Myocyte (in vitro differentiated cells): Measurements from ENCODE around the gene PIEZO2. TPM values are rescaled to one million over a fixed set of nuclear protein-coding genes. Genes with fewer than 3 reads are reported as not detected.
"Not testable (repeated sequence)": the region's sequence is repeated elsewhere in the genome, so short reads cannot be mapped to it uniquely, and the experiment has no call there.

Experiments used
- DNase-seq: peaks from one replicate; pipeline ENCODE4 v3.0.0-alpha.2; 2012; ENCODE audit warnings: low read depth
- polyA plus RNA-seq: library from polyadenylated mRNA; unstranded; fragments of >200 nt; gene quantifications from one replicate; pipeline ENCODE4 v1.2.1, GENCODE V29; 2012; ENCODE audit warnings: missing spikeins
- total RNA-seq: library from RNA; depleted of rRNA; stranded (reverse); fragments of >200 nt; gene quantifications from 2 replicates; pipeline ENCODE4 v1.2.3, GENCODE V29; 2014

PIEZO2 gene
- 7.5 and 10.7 TPM in 2 replicates for total RNA-seq
- 12.6 TPM for polyA plus RNA-seq

- DNase-seq: peak; percentile 84
These were observed at the start of gene PIEZO2 for GRCh38 chr18:11149441-11150270. Gene PIEZO2, minus strand, starts transcription at chr18:11149569. Its CDS starts 981 bp downstream, at chr18:11148588.

GRCh38 chr18:11183637-11184036, 34.3 kb upstream of the PIEZO2 start:
- DNase-seq: no peak

GRCh38 chr18:11181629-11182028, 32.3 kb upstream of the PIEZO2 start:
- DNase-seq: not testable (repeated sequence)

- DNase-seq: no peak
These were observed 30.7 kb upstream of the PIEZO2 start for GRCh38 chr18:11179959-11180519.

GRCh38 chr18:11178951-11179549, 29.7 kb upstream of the PIEZO2 start:
- DNase-seq: peak; percentile 49

GRCh38 chr18:11177382-11177781, 28.0 kb upstream of the PIEZO2 start:
- no peak for DNase-seq

GRCh38 chr18:11176481-11176881, 27.1 kb upstream of the PIEZO2 start:
- no peak for DNase-seq

- DNase-seq: peak; percentile 20
These were observed 26.1 kb upstream of the PIEZO2 start for GRCh38 chr18:11175266-11175979.

- DNase-seq: not testable (repeated sequence)
These were observed 24.8 kb upstream of the PIEZO2 start for GRCh38 chr18:11174179-11174578.

- no peak for DNase-seq
These were observed 18.4 kb upstream of the PIEZO2 start for GRCh38 chr18:11167778-11168177.

GRCh38 chr18:11165952-11166351, 16.6 kb upstream of the PIEZO2 start:
- no peak for DNase-seq

GRCh38 chr18:11165138-11165537, 15.8 kb upstream of the PIEZO2 start:
- DNase-seq: no peak

- DNase-seq: no peak
These were observed 14.3 kb upstream of the PIEZO2 start for GRCh38 chr18:11163665-11164064.

GRCh38 chr18:11162889-11163288, 13.5 kb upstream of the PIEZO2 start:
- no peak for DNase-seq

- DNase-seq: no peak
These were observed 13.1 kb upstream of the PIEZO2 start for GRCh38 chr18:11162462-11162861.

- DNase-seq: no peak
These were observed 10.9 kb upstream of the PIEZO2 start for GRCh38 chr18:11160313-11160712.

- DNase-seq: peak; percentile 23
These were observed 10.5 kb upstream of the PIEZO2 start for GRCh38 chr18:11159844-11160243.

GRCh38 chr18:11156978-11157377, 7.6 kb upstream of the PIEZO2 start:
- no peak for DNase-seq

GRCh38 chr18:11155034-11155759, 5.8 kb upstream of the PIEZO2 start:
- no peak for DNase-seq

GRCh38 chr18:11154368-11154989, 5.1 kb upstream of the PIEZO2 start:
- DNase-seq: peak; percentile 62

- no peak for DNase-seq
These were observed 3.7 kb upstream of the PIEZO2 start for GRCh38 chr18:11153097-11153496.
